Metanephros (tissue), 2 donors: Measurements from ENCODE around the gene PSME2. TPM values are rescaled to one million over a fixed set of nuclear protein-coding genes. Genes with fewer than 3 reads are reported as not detected.

Experiments used
- small RNA-seq: library from RNA; depleted of rRNA; stranded (forward); fragments of <200 nt; gene quantifications from one replicate; pipeline ENCODE3, GENCODE V24; 2014; ENCODE audit warnings: low replicate concordance
- total RNA-seq: library from RNA; depleted of rRNA; stranded (reverse); fragments of >200 nt; gene quantifications from one replicate; pipeline ENCODE4 v1.2.3, GENCODE V29; 2014

PSME2 gene
- total RNA-seq, 1 donor from 2014 or later: 85.5 TPM

Small RNA genes lying within 50 kb of the gene (small RNA-seq; reads per million reads assigned to genes)
- gene AL136295.4 (not detected), gene IPO4 (not detected), gene IRF9 (not detected), gene RNA5SP383 (not detected)

Other genes starting within 250 kb of the PSME2 start
- 41.9 TPM for gene DHRS4, start 192.8 kb downstream of the PSME2 start, total RNA-seq
- 23.4 TPM for gene DHRS4L2, start 157.7 kb downstream of the PSME2 start, total RNA-seq
- 1.9 TPM for gene CARMIL3, start 94.6 kb downstream of the PSME2 start, total RNA-seq
- not detected for gene CPNE6, start 75.0 kb downstream of the PSME2 start, total RNA-seq
- gene PCK2, start 52.3 kb downstream of the PSME2 start, total RNA-seq: 26.3 TPM
- 145 TPM for gene DCAF11, start 31.8 kb downstream of the PSME2 start, total RNA-seq
- gene NRL, start 31.7 kb downstream of the PSME2 start, total RNA-seq: 4.4 TPM
- gene FITM1, start 16.0 kb downstream of the PSME2 start, total RNA-seq: 39.1 TPM
- gene PSME1, start 10.4 kb downstream of the PSME2 start, total RNA-seq: 95.0 TPM
- gene EMC9, start 5.0 kb downstream of the PSME2 start, total RNA-seq: 13.4 TPM
- gene RNF31, start 888 bp upstream of the PSME2 start, total RNA-seq: 52.8 TPM
- gene IRF9, start 14.7 kb upstream of the PSME2 start, total RNA-seq: 58.3 TPM
- 28.1 TPM for gene REC8, start 25.5 kb upstream of the PSME2 start, total RNA-seq
- gene IPO4, start 42.2 kb upstream of the PSME2 start, total RNA-seq: 56.7 TPM
- gene TM9SF1, start 48.8 kb upstream of the PSME2 start, total RNA-seq: 51.6 TPM
- gene TSSK4, start 59.1 kb upstream of the PSME2 start, total RNA-seq: not detected
- gene CHMP4A, start 66.9 kb upstream of the PSME2 start, total RNA-seq: 21.8 TPM
- 14.4 TPM for gene MDP1, start 69.5 kb upstream of the PSME2 start, total RNA-seq
- gene NEDD8, start 85.8 kb upstream of the PSME2 start, total RNA-seq: 56.1 TPM
- 60.7 TPM for gene GMPR2, start 86.3 kb upstream of the PSME2 start, total RNA-seq
- 48.2 TPM for gene TINF2, start 96.0 kb upstream of the PSME2 start, total RNA-seq
- gene TGM1, start 116.6 kb upstream of the PSME2 start, total RNA-seq: 0.29 TPM
- gene RABGGTA, start 125.0 kb upstream of the PSME2 start, total RNA-seq: 18.9 TPM
- 29.6 TPM for gene DHRS1, start 153.2 kb upstream of the PSME2 start, total RNA-seq
- gene NOP9, start 153.2 kb upstream of the PSME2 start, total RNA-seq: 18.5 TPM
- 13.8 TPM for gene CIDEB, start 161.4 kb upstream of the PSME2 start, total RNA-seq
- gene LTB4R2, start 163.5 kb upstream of the PSME2 start, total RNA-seq: 9.1 TPM
- 6.7 TPM for gene LTB4R, start 164.9 kb upstream of the PSME2 start, total RNA-seq
- gene ADCY4, start 188.5 kb upstream of the PSME2 start, total RNA-seq: 29.7 TPM
- 4.3 TPM for gene RIPK3, start 193.4 kb upstream of the PSME2 start, total RNA-seq
- gene NFATC4, start 221.6 kb upstream of the PSME2 start, total RNA-seq: 53.0 TPM